Inflammatory macrophage (primary cell): Measurements from ENCODE around the gene BCAR3.

Source experiments
- DNase-seq, 2 donors: peaks; one replicate each; pipeline ENCODE4 v3.0.0-alpha.2; 2020 to 2022

Gene BCAR3

DNA sequence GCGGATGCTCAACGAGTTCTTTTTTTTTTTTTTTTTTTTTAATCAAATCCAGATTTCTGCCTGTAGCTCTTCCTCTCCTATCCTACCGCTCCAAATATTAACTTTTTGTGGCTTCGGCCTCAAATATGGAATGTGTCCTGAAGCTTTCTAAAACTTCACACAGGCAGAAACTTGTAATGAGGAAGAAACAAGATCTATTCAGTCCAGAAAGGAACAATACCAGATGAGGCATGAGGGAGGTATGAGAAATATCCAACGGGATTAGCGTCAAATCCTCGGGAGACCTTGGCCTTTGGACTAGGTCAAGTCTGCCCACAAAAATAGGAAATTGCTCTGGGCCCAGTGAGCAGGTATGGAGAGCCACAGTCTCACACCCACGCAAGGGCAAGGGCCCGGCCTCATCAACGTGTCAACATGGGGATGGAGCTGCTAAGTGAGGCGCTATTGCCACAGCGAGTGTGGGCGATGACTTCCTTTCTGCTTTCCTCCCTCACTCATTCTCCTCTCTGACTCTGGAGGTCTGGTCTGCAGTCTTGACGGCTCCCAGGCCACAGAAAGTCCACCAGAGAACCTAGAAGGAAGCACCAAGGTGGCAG is 66.6 kb downstream of the BCAR3 start:
- DNase-seq: peak; percentile 8 to 35

DNA sequence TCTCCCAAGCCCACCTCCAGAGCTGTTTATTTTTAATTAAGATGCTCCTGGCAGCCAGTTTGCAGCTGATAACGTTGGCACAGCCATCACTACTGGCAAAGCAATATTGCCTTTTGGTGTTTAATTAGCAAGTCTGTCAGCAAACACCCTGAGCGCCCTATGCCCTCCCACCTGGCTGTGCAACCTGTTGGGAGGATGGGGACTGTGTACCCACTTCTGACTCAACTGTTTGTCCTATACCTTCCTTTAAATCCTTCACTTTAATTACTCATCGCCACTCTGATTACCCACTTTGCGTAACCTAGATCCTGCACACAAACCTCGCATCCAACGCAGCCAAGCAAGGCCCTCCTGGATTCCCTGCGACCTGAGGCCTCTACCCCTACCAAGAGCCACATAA is 67.1 kb downstream of the BCAR3 start:
- no peak for DNase-seq

DNA sequence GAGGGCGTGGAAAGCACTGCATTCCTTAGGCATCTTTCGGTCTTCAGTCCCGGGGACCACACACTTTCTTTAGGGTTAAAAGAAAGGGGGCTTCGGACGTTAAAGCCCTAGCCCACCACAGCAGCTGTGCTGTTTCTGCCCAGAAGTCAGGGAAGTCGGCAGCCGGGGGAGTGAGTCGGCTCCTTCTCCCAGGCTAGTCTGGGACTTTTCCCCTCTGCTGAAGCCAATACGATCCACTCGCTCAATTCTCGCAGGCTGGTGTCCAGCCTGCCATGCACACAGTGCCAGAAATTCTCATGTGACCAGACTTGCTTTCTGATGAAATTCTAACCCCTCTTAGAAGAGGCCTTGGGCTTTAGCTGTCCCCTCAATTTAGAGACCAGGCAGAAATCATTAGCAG is 67.7 kb downstream of the BCAR3 start:
- no peak for DNase-seq

DNA sequence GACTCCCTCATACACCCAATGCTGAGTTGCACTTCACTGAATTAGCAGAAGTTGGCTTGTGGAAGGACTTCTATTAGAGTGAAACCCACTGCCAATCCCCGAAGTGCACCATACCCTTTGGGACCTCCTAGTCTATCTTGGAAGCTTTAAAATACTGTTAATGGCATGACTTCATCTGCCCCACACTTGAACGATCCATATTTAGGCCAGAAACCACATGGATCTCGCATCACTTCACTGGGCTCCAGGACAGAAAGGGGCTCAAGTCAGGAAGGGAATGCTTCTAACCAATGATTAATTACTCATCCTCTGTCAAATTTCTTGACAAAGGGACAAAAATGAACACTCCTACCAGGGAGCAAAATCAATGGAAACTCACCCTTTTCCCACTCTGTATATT is 69.1 kb downstream of the BCAR3 start:
- no peak for DNase-seq

DNA sequence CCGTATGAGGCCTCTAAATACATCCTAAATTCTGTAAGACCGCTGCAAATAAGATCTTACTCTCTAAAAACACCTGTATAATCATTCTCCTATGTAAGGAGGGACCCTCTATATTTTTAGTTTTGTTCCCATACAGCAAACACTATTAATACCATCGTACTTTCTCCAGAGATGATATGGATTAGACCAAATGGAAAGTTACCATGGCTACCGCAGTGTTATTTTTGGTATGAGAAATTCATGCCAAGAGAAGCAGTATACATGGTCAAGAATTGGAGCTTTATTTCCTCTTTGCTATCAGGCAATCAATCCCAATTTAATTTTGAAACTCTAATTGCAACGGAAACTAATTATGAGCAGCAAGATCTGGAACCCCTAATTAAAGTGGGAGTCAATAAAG is 70.0 kb downstream of the BCAR3 start:
- DNase-seq: no peak

GRCh38 chr1:93609536-93609935 is 72.1 kb downstream of the BCAR3 start:
- peak in 1 of 2 donors; percentile 31 for DNase-seq

DNA sequence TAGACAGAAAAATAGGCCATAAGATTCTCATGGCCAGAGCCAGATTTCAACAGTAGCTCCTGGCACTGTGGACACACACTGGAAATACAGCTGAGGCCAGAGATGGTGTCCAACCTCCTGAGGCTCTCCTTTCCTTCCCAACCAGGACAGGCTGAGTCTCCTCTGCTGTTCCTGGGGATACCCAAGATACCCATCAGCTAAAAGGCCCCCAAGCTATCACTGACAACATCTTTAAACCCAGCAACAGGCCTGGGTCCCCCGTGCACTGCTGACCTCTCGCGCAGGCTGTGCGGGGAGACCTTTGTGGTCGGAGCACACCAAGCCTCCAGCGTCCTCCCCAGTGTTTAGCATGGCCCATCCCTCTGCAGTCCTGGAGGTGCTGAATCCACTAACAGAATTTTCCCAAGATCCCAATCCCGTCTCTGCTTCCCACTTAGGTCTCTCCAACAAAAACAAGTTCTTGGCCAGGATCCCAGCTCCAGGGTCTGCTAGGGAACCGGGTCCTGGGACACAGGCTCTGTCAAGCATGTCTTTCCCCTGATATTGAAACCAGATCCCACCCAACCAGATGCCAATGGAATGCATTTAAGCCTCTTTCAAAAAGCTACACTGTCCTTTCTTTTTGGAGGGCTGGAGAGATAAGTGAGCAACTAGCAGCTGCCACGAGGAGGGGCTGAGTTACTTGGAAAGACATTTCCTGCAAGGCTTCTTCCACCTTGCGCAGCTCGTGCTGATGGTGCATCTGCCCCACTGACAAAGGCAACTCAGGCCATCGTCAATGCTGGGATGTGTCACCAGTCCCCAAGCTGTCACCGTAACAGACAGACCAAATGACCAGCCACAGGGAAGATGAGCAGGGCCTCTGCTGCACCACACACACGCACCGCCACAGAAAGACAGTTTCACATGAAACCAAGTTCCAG is 73.2 kb downstream of the BCAR3 start:
- DNase-seq: no peak

DNA sequence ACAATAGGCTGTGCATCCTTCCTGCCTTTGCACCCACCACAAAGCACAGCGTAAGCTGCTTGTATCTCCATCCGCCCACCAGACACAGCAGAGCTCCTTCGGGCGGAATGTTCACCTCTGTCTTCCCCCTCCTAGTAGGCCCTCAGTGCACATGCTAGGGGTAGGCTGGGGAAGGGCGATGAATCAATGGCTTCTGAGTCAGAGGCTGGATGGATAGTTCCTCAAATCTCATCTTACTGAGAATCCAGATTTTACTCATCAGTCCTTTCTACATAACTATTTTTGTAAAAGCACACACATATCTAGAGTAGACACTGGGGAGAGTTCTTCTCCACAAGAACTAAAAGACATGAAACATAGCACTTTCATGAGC is 73.8 kb downstream of the BCAR3 start:
- DNase-seq: peak; percentile 86 to 91

- DNase-seq: no peak
These were observed 75.7 kb downstream of the BCAR3 start for GRCh38 chr1:93605812-93606512.

- no peak for DNase-seq
These were observed 76.5 kb downstream of the BCAR3 start for GRCh38 chr1:93605026-93605568.

GRCh38 chr1:93604411-93604810 is 77.2 kb downstream of the BCAR3 start:
- DNase-seq: no peak

GRCh38 chr1:93603601-93604000 is 78.0 kb downstream of the BCAR3 start:
- no peak for DNase-seq

GRCh38 chr1:93603106-93603505 is 78.5 kb downstream of the BCAR3 start:
- no peak for DNase-seq

GRCh38 chr1:93602101-93602500 is 79.5 kb downstream of the BCAR3 start:
- no peak for DNase-seq

- no peak for DNase-seq
These were observed 80.0 kb downstream of the BCAR3 start for GRCh38 chr1:93601686-93602085.

- DNase-seq: no peak
These were observed 81.0 kb downstream of the BCAR3 start for GRCh38 chr1:93600663-93601062.

- no peak for DNase-seq
These were observed 82.2 kb downstream of the BCAR3 start for GRCh38 chr1:93599479-93599878.

- DNase-seq: no peak
These were observed 82.7 kb downstream of the BCAR3 start for GRCh38 chr1:93598861-93599439.

DNA sequence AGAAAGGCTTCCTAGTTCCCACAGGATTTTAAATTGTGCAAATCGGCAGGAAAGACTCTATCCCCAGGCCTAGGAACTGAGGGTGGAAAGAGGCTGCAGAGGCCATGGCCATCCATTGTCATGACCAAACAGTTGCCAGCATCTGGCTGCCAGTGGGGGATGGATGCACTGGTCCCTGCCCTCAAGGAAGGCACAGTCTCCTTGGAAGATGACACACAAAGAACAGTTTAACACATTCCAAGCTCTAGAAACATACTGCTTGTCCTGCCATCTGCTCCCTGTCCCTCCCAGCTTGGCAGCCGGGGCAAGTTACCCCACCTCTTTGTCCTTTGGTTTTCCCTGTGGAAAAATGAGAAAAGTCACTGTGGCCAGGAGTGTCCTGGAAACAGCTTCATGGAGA is 83.2 kb downstream of the BCAR3 start:
- no peak for DNase-seq

DNA sequence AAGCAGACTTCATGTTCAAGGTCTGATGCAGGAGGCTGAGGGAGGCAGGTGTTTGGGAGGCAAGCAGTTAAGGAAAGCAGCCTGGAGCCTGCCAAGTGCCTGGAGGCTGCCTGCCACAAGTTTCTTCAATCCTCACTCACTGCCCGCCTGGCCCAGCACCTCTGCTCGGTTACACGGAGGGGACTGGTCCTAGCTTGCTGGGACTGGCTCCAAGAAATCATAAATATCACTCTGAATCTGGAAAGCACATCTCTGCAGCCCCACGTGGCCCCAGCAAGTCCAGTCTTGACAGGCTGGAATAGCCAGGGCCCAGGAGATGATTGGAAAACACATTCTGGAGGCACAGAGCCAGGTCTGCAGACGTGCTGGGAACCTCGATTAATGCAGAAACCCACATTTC is 83.9 kb downstream of the BCAR3 start:
- no peak for DNase-seq

DNA sequence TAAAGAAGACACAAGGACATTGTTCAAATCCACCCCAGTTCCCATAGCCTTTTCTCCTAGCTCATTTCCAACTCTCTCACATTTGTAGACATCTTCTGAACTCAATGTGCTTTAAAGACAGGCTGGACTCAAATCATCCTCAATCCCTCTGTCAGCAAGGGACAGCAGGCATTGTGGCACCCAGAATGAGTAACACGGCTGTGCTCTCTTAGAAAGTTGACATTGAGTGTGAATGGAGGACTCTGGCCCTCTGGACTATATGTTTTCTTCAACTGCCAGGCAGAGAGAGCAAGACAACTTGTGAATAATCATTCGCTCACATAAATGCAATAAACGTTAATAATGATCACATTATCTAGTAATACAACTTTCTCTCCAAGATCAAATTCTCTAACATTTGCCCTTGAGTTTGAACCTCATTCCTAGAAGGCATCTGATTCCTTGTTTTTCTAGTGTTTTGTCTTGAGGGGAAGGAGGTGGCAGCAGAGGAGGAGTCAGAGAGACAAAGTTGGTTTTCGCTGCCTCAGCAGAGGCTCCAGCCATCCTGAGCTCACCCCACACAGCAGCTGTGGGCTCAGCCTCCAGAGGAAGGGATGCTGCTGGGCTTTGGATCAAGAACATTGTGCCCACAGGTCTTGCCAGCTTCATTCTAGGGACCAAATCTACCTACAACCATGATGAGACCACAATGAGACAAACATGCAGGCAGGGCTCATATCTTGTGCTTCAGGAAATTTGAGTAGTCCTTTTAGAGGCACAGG is 85.1 kb downstream of the BCAR3 start:
- no peak for DNase-seq

DNA sequence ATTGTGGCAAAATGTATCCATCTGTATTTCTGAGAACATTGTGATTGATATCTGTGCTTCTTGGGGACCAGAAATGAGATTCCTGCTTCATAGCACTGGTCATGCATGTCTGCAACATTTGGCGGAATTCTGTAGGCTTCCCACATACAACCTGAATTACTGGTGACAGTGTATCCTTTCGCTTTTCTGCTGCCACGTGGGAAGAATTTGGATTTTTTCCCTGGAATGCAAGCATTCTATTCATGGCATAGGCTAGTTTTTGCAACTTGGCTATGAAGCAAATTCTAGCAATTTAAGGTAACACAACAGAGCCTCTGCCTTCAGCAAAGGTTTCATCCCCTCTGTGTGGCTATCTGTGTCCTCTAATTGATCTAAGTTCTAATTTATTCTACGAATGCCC is 85.9 kb downstream of the BCAR3 start:
- DNase-seq: no peak
